NB4 (cell line): Measurements from ENCODE around the gene UGT1A6.

ENCODE experiments used
- DNase-seq: peaks from one replicate; pipeline ENCODE4 v3.0.0; 2010; ENCODE audit warnings: low read depth
- H3K4me3 ChIP-seq: one replicate; pipeline ENCODE4 v1.5.1; 2011; ENCODE audit warnings: mild to moderate bottlenecking, low read depth, low read length, moderate library complexity
- MYC ChIP-seq: IDR thresholded peaks from 2 replicates; pipeline ENCODE4 v1.6.1; 2011; ENCODE audit warnings: low read depth, low read length
- POLR2A ChIP-seq: IDR thresholded peaks from 2 replicates; pipeline ENCODE4 v1.6.1; 2011; ENCODE audit warnings: mild to moderate bottlenecking; ENCODE audit not compliant: insufficient read length; ENCODE audit errors: extremely low read depth
- TF ChIP-seq, protein P1 (sequence below): IDR thresholded peaks from one replicate; pipeline ENCODE4 v1.5.1; 2012; ENCODE audit warnings: low read depth, low read length
- TF ChIP-seq, protein P2 (sequence below): IDR thresholded peaks from 2 replicates; pipeline ENCODE4 v1.6.1; 2011; ENCODE audit warnings: low read depth, low read length

UGT1A6 gene

DNA sequence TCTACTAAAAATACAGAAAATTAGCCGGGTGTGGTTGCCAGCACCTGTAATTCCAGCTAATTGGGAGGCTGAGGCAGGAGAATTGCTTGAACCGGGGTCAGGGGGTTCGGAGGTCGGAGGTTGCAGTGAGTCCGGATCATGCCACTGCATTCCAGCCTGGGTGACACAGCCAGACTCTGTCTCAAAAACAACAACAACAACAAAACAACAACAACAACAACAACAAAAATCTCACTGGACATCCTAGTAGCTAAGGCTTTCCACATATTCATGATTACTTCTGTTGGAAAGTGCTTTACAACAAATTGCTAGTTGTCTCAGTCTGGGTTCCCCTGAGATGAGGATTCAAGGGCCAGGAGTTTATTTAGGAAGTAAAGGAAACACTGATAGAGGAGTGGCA, 81.2 kb downstream of the UGT1A6 start:
- H3K4me3 ChIP-seq = no peak overlapping the region
- DNase-seq = no peak
- TF ChIP-seq, protein P1, sequence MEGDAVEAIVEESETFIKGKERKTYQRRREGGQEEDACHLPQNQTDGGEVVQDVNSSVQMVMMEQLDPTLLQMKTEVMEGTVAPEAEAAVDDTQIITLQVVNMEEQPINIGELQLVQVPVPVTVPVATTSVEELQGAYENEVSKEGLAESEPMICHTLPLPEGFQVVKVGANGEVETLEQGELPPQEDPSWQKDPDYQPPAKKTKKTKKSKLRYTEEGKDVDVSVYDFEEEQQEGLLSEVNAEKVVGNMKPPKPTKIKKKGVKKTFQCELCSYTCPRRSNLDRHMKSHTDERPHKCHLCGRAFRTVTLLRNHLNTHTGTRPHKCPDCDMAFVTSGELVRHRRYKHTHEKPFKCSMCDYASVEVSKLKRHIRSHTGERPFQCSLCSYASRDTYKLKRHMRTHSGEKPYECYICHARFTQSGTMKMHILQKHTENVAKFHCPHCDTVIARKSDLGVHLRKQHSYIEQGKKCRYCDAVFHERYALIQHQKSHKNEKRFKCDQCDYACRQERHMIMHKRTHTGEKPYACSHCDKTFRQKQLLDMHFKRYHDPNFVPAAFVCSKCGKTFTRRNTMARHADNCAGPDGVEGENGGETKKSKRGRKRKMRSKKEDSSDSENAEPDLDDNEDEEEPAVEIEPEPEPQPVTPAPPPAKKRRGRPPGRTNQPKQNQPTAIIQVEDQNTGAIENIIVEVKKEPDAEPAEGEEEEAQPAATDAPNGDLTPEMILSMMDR = no peak
- TF ChIP-seq POLR2A (no peak), MYC (no peak)
- TF ChIP-seq, protein P2, sequence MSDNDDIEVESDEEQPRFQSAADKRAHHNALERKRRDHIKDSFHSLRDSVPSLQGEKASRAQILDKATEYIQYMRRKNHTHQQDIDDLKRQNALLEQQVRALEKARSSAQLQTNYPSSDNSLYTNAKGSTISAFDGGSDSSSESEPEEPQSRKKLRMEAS = no peak

- no peak overlapping the region for H3K4me3 ChIP-seq
- TF ChIP-seq POLR2A = no peak
- TF ChIP-seq, protein P1 = no peak
- no peak for TF ChIP-seq MYC
- TF ChIP-seq, protein P2 = no peak
- no peak for DNase-seq
Measured at GRCh38 chr2:233775414-233775813, 82.7 kb downstream of the UGT1A6 start.

- no peak for TF ChIP-seq POLR2A
- TF ChIP-seq, protein P2 = no peak
- TF ChIP-seq, protein P1 = no peak
- TF ChIP-seq MYC = no peak
- H3K4me3 ChIP-seq = no peak within 1 kb of the TSS
- no peak for DNase-seq
Measured at GRCh38 chr2:233778030-233778429, 85.3 kb downstream of the UGT1A6 start, which contains the start of gene MROH2A. Gene MROH2A, plus strand, starts transcription at chr2:233778330. Its CDS starts 1,029 bp downstream, at chr2:233779359.

DNA sequence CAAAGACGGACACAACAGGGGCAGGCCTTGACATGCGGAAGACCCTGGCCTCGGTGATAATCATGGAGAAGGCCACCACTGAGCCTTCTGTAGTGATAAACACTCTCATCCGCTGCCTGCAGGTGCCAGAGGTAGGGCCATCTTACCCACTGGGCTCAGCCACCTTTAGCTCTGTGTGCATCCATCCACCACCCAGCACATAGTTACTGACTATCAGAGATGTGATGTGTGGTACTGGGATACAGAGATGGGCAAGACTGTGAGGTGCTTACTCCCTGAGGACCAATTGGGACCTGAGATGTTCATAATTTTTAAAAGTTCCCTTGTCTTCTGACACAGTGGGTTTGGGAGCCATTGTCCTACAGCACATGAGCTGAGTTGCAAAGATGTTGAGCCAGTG, 87.0 kb downstream of the UGT1A6 start:
- TF ChIP-seq, protein P1 = no peak
- TF ChIP-seq, protein P2 = no peak
- TF ChIP-seq POLR2A (no peak), MYC (no peak)
- DNase-seq = no peak
- no peak overlapping the region for H3K4me3 ChIP-seq

GRCh38 chr2:233780771-233781170, 88.1 kb downstream of the UGT1A6 start:
- no peak overlapping the region for H3K4me3 ChIP-seq
- DNase-seq = no peak
- no peak for TF ChIP-seq POLR2A
- no peak for TF ChIP-seq MYC
- TF ChIP-seq, protein P1 = no peak
- TF ChIP-seq, protein P2 = no peak

- DNase-seq = no peak
Measured at GRCh38 chr2:233789554-233789953, 96.9 kb downstream of the UGT1A6 start.

More at GRCh38 chr2:233789554-233789953, 96.9 kb downstream of the UGT1A6 start:
- TF ChIP-seq POLR2A (no peak), MYC (no peak)
- TF ChIP-seq, protein P2 = no peak
- TF ChIP-seq, protein P1 = no peak
- H3K4me3 ChIP-seq = no peak overlapping the region
